ENCODE measurements around the gene GMNN.
"Not testable (repeated sequence)": the region's sequence is repeated elsewhere in the genome, so short reads cannot be mapped to it uniquely, and the experiment has no call there.

GMNN gene

DNA sequence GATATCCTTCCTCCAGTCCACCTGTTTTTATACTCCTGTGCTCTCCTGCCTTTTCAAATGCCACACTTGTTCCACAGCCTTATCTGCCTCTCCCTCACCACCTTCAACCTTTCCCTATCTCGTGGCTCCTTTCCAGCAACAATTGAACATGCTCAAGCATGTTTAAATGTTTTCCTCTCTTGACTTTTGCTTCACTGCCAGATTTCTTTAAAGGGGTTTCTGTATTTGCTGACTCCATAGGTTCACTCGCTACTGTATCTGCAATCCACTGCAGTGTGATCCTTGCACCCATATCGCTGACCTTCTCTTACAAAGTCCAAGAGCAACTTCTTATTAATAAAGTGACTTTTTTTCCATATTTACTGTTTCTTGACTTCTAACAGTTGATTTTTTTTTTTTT, 11.2 kb upstream of the GMNN start:
- DNase-seq = no peak

DNA sequence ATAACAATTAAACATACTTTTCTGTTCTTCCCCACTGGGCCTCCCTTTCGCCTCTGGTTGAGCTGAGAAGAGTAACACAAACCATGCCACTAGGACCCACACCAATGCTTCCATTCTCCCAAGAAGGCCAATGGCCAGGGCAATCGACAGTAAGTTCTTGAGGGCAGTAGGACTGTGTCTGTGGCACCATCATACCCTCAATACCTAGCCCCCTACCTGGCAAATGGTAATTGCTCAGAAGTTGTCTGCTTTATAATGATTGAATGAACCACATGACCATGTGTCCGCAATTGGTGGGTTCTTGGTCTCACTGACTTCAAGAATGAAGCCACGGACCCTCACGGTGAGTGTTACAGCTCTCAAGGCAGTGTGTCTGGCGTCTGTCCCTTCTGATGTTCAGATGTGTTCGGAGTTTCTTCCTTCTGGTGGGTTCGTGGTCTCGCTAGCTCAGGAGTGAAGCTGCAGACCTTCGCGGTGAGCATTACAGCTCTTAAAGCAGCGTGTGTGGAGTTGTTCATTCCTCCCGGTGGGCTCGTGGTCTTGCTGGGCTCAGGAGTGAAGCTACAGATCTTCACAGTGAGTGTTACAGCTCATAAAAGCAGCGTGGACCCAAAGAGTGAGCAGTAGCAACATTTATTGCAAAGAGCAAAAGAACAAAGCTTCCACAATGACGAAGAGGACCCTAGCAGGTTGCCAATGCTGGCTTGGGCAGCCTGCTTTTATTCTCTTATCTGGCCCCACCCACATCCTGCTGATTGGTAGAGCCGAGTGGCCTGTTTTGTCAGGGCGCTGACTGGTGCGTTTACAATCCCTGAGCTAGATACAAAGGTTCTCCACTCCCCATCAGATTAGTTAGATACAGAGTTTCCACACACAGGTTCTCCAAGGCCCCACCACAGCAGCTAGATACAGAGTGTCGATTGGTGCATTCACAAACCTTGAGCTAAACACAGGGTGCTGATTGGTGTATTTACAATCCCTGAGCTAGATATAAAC, 9.6 kb upstream of the GMNN start:
- DNase-seq = not testable (repeated sequence)

DNA sequence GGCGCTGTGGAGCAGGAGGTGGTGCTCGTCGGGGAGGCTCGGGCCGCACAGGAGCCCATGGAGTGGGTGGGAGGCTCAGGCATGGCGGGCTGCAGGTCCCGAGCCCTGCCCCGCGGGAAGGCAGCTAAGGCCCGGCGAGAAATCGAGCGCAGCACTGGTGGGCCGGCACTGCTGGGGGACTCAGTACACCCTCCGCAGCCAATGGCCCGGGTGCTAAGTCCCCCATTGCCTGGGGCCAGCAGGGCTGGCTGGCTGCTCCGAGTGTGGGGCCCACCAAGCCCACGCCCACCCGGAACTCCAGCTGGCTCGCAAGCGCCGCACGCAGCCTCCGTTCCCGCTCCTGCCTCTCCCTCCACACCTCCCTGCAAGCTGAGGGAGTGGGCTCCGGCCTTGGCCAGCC, 8.8 kb upstream of the GMNN start:
- DNase-seq = not testable (repeated sequence)

DNA sequence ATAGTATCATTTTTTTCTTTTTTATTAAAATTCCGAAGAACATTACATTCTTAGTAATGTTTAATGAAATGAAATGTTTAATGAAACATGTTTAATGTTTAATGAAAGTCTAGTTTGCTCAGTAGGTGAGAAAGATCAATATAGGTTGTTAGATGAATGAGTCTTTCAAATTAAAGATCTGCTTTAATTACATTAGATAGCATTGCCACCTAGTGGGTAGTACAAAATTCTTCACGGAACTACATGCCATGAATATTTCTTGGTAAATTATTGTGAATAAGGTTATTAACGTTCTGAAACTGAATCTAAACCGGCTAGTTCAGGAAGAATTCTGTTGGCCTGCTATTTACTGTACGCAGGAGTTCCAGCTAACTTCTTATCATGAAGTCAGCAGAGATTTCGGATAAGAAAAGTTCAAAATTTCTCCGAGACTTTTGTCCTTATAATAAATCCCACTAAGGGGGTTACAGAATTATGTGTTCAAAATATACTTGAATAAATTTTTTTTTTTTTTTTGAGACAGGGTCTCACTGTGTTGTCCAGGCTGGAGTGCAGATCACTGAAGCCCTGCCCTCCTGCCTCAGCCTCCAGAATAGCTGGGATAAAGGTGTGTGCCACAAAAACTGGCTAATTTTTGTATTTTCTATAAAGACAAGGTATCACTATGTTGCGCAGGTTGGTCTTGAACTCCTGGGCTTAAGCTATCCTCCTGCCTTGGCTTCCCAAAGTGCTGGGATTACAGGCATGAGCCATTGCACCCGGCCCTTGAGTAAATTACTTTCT, 7.9 kb upstream of the GMNN start:
- DNase-seq = no peak

DNA sequence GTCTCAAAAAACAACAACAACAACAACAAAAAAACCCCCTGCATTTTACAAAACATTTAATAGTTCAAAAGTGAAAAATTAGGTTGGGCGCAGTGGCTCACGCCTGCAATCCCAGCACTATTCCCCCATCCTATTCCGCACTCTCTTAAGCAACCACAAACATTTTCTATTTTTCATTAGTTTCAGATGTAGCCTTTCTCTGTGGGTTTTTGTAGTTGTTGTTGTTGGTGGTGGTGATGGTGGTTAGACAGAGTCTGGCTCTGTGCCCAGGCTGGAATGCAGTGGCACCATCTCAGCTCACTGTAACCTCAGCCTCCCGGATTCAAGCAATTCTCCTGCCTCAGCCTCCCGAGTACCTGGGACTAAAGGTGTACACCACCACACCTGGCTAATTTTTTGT, 6.4 kb upstream of the GMNN start:
- no peak for DNase-seq

DNA sequence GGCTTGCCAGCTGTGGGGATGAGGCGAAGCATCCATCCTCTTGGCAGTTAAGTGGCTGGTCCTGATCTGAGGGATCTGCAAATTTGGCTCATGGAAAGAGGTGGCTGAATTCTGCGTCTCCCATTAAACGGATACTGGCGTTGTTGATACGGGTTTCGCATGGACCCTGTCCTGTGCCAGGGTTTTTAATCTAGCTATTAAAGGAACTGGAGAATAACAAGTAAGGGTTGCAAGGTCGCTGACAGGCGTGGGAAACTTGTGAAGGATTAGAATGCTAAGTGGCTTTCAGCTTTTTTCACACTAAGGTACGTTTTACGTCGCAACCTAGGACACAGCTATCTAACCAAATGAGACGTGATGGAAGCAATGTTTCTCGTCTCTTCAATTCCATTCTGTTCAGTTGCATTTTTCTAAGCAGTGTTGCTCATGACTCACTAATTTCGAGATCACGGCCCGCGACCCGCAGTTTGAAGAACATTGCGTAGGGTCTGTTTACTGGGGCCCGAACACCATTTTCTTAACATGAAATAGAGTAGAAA, 852 bp downstream of the GMNN start:
- DNase-seq = peak; percentile 38

DNA sequence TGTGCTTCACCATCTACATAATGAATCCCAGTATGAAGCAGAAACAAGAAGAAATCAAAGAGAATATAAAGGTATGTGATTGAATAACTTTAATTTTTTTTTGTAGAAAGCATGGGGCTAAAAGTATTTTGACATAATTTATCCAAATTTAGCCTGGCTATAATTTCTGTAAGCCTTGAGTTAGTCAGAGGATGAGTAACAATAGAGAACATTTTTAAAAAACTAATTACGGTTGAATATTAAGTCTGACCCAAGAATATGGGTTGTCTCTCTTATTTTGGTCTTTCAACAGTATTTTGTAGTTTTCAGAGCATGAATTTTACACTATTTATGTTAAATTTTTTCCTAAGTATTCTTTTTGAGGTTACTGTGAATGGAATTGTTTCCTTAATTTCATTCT, 2.5 kb downstream of the GMNN start:
- no peak for DNase-seq

DNA sequence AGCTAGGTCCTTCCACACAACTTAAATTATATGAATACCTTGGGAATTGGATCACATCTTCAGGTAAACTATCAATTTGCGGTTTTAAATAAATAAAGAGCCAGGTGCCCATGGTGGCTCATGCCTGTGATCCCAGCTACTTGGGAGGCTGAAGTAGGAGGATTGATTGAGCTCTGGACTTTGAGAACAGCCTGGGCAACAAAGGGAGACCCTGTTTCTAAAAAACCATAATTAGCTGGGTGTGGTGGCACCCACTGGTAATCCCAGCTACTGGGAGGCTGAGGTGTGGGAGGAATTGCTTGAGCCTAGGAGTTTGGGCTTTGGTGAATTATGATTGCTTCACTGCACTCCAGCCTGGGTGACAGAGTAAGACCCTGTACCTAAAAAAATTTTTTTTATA, 3.4 kb downstream of the GMNN start:
- no peak for DNase-seq

DNA sequence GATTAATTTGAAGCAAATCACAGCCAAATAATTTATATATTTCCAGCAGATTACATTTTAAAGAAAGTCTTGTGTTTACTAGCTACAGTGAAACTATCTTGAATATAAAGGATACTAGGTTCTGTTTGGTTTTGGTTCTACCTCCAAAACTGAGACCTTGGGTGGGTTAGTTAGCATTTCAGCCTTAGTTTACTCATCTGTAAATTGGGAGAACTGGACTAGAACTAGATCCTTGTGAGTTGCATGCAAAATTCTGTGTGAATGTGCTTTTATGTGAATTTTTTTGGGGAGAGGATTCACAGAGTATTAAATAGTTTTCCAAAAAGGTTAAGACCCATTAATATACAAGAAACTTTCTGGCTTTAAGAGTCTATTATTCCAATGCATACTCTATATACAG, 4.1 kb downstream of the GMNN start:
- DNase-seq = no peak

DNA sequence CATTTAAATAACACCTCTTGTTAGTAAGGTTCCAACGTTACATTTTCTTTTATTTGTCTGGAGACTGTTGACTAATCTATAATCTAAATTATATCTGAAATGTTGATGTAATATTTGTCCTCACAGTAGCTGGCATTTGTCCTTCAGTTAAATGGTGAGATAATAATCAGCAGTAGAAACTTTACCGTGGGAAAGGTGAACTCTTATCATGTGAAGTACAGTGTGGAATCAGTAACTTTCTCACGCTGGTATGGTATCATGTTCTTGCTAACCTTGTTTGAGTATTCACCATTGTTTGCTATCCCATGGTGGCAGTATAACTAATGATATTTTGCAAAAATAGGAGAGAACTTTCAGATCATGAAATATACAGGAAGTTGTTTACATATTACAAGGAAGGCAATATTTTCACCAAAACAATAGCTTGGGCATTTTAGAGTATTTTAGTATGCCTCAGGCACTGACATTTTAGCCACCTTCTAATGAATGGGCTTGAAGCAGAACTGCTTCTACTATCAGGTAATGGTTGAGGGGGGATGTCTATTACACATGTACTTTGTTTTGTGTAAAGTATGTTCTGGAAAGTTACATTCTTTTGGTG, 4.8 kb downstream of the GMNN start:
- no peak for DNase-seq

DNA sequence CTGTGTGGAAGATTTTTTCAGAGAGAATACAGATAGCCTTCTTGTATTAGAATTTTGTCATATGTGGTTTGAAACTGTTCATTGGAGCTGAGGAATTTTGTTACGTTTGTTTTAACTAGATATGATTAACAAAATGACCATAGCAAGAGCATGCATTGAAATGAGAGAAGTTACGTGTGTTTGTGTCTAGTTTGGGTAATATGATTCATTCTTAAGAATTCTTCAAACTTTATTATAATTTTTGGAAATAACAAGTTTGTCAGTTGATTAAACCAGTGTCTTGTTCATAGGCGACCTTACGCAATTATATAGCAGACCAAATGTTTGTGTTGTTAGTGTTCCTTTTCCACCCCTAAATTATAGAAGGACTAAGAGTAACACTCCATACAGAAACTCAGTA, 5.5 kb downstream of the GMNN start:
- DNase-seq = no peak

DNA sequence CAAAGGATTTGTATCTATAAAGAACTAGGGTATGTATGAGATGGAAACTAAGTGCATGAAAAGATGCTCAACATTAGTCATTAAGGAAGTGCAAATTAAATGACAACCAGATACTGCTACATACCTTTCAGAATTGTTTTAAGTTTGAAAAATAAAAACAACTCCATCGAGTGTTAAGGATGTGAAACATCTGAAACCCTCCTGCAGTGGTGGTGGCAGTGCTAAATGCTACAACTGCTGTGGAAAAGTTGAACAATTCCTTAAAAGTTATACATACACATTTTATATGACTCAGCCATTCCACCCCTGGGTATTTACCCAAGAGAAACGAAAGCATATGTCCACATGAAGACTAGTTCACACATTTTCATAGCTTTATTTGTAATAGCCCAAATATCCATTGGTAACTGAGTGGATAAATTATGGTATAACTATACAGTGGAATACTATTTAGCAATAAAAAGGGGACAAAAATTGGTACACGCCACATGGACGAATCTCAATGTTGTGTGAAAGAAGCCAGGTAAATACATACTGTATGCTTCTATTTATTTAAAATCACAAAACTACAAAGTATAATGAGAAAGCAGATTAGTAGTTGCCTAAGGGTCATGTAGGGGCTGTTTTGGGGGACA, 13.4 kb downstream of the GMNN start:
- no peak for DNase-seq

DNA sequence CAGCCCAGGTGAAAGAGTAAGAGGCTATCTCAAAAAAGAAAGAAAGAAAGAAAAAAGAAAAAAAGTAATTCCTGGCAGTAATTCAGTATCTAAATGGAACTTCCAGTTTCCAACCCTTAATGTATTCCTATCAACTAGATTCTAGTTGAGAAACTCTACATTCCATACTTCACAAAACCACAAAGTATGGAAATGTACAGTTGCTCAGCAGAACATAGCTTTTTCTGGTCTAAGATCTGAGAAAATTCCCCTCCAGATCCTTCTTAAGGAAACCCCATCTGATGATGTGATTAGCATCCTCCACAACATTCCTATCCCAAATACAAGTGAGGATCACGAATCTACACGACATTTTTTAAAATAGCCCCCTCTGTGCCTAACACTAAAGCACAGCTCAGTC, 20.4 kb downstream of the GMNN start:
- DNase-seq = no peak

DNA sequence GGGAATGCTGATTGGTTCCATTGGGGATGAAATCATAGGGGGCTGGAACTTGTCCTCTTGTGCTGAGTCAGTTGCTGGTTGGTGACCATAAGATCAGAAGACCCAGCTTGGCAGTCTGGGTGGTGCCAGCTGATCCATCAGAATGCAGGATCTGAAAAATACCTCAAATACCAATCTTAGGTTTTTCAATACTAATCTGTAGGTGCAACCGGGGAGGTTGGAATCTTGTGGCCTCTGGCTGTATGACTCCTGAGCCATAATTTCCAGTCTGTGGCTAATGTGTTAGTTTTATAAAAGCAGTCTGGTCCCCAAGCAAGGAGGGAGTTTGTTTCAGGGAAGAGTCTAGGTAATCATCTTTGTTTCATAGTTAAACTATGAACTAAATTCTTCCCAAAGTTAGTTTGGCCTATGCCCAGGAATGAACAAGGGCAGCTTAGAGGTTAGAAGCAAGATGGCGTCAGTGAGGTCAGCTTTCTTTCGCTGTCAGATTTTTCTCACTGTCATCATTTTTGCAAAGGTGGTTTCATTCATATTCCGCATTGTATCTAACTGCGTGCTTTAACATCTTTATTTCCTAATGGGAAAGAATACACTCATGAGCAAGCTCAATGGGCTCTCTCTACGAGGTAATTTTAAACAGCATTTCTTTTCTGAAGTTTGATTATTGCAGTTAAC, 22.0 kb downstream of the GMNN start:
- no peak for DNase-seq

DNA sequence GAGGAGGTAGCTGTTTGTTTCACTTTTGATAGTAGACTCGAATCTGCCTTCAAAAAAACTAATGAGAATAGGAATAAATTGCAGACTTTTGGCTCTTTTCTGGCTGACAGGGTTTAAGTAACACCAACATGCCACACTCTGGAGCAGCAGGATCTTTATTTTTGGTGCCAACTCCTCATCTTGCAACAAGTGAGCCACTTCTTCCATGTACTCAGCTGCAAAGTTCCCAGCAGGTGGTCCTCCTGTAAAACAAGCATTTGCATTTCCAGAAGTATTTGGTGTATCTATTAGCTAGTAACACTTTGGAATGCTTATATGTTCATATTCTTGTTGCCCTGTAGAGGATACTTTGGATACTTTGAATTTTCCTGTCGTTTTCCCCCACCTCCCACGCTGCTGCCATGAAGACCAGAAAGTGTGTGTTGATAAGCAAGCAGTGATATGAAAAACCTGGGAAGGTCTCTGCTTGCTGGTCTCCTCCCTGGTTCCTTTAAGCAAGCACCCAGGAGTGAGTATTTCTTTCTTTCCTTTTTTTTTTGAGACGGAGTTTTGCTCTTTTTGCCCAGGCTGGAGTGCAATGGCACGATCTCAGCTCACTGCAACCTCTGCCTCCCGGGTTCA, 23.0 kb downstream of the GMNN start:
- no peak for DNase-seq

DNA sequence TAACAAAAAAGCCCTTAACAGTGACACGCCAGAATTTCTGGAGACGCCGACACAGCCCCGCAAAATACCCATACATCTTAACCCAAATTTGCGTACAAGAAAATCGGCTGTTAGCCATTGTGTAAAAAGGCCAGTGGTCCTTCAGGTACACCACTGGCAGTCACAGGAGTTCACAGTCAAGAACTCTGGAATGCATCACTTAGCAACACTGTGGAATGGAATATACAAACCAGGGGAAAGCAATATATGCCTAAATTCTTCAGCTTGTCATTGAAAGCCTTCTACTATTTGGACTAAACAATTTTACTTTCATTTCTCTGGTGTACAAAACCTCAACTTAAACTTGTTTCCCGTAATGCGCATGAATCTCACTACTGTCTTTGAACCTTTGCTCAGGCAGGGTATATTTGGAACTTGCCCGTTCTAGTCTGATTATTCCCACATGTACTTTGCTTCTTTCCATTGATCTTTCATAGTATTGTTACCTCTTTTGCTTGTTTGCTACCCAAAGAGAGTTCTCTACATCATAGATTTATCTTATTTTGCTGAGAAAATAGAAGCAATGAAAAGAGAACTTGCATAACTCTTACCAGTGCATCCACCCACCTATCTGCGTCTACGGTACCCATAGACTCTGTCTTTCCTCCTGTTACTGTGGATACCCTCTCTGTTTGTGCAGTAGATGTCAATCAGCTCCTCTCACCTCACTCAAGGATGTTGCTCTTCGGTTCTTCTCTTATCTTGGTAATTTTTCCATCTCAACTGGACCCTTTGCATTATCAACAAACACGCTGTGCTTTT, 24.2 kb downstream of the GMNN start, which contains the start of gene ARMH2:
Gene ARMH2, minus strand, starts transcription at position 178 of the 801 bp plus-strand sequence. Its CDS starts 60 bp downstream, at position 118.
- no peak for DNase-seq

DNA sequence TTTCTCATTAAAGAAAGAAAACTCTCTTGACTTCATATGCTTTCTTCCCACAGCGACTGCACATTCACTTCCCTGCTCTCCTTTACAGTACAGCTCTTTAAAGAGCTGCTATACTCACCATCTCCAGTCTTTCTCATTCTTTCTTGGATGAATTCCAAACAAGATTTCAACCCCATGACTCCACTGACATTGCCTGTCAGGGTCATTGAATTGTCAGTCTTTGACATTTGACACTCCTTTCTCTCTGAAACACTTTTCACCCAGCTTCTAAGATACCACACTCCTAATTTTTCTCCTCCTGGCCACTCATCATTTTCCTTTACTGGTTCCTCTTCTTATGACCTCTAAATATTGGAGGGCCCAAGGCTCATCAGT, 24.8 kb downstream of the GMNN start:
- no peak for DNase-seq

DNA sequence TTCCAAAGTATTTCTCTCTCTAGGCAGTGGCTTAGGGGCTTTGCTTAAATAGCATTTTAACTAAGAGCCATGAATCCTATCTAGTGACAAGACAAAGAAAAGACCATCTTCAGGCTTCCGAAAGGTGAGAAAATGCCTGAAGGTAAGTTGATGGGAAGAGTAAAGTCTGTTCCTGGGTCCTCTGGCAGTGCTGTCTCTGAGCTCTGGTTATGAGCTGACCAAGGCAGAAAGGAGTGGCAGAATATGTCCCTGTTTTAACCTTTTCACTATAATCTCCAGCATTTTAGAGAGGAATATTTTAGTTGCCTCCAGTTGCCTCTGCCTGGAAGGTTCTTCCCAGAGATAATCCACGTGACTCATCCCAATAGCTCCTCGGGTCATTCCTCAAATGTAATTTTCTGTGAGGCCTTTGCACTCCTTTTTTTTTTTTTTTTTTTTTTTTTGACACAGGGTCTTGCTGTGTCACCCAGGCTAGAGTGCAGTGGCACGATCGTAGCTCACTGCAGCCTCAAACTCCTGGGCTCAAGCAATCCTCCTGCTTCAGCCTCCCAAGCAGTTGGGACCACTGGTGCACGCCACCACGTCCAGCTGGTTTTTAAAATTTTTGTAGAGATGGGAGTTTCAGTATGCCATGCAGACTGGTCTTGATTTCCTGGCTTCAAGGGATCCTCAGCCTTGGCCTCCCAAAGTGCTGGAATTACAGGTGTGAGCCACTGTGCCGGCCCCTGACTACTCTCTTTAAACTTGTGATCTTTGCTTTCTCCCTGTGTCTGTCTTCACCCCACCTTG, 27.7 kb downstream of the GMNN start:
- DNase-seq = no peak

DNA sequence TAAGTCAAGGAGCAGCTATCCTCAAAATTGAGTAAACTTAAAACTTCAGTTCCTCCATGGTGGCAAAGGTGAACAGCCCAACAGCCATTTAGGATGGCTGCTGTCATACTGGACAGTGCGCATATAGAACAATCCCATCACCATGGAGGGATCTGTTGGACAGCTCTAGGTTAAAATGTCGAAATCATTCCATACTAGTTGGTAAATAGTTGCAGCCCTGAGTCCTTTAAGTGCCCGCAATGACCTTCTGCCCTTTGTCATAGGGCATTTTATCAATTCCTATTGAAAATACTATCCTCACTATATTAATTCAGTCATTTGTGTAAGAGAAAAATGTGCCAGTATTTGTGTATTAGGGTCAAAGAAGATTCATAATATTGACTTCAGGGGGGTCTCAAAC, 32.8 kb downstream of the GMNN start:
- no peak for DNase-seq

DNA sequence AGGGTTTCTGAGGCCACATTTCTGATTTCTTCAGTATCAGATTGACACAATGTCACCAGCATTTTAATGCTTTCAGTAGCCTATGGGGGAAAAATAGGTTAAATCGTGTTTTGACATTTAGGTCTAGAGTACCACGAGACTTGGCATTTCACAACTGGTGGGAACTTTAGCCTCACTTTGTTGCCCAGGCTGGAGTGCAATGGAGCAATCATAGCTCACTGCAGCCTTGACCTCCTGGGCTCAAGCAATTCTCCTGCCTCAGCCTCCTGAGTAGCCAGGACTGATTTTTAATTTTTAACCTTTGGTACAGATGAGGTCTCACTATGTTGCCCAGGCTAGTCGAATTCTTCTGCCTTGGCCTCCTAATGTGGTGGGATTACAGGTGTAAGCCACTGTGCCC, 35.0 kb downstream of the GMNN start:
- no peak for DNase-seq
